ENCODE results near the gene CAPN10. TPM values are rescaled to one million over a fixed set of nuclear protein-coding genes. Genes with fewer than 3 reads are reported as not detected.

Gene CAPN10
- total RNA-seq, 3 donors from 2014 or later = 17.0 to 26.2 (median 25.5) TPM

DNA sequence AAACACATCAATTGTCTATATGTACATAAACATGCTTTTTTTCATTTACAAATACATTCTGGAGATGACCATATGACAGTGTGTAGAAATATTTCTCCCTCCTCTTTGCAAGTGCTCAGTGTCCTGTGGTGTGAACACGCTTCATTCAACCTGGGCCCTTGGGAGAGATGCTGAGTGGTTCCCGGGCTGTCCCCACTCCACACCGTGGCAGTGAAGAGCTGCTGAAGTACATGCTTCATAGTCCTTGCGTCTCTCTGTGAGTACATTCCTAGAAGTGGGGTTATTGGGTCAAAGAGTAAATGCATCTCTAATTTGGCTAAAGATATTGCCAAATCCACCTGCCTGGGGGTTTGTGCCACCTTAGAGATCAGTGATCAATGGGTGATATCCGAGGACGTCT lies 32.2 kb downstream of the CAPN10 start:
- Histone ChIP-seq H3K27me3 (no peaks in the 10 kb centered on the region), H3K4me3 (no peak overlapping the region), H3K4me1 (no peaks in the 10 kb centered on the region), H3K9me3 (no peaks in the 10 kb centered on the region), H3K27ac (no peak overlapping the region), H3K36me3 (no peaks in the 10 kb centered on the region)
- intact Hi-C loops (cut with DNase I; ENCODE audit: low total_unique reads) = no loop called here
- no peak for DNase-seq (ENCODE audit: low spot score in 2 of 2)
- TF ChIP-seq POLR2A (IDR thresholded peaks at IDR 0.05) (no peak), POLR2AphosphoS5 (IDR thresholded peaks at IDR 0.05) (no peak)
- TF ChIP-seq, protein P1, sequence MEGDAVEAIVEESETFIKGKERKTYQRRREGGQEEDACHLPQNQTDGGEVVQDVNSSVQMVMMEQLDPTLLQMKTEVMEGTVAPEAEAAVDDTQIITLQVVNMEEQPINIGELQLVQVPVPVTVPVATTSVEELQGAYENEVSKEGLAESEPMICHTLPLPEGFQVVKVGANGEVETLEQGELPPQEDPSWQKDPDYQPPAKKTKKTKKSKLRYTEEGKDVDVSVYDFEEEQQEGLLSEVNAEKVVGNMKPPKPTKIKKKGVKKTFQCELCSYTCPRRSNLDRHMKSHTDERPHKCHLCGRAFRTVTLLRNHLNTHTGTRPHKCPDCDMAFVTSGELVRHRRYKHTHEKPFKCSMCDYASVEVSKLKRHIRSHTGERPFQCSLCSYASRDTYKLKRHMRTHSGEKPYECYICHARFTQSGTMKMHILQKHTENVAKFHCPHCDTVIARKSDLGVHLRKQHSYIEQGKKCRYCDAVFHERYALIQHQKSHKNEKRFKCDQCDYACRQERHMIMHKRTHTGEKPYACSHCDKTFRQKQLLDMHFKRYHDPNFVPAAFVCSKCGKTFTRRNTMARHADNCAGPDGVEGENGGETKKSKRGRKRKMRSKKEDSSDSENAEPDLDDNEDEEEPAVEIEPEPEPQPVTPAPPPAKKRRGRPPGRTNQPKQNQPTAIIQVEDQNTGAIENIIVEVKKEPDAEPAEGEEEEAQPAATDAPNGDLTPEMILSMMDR (IDR thresholded peaks at IDR 0.05) = no peak

DNA sequence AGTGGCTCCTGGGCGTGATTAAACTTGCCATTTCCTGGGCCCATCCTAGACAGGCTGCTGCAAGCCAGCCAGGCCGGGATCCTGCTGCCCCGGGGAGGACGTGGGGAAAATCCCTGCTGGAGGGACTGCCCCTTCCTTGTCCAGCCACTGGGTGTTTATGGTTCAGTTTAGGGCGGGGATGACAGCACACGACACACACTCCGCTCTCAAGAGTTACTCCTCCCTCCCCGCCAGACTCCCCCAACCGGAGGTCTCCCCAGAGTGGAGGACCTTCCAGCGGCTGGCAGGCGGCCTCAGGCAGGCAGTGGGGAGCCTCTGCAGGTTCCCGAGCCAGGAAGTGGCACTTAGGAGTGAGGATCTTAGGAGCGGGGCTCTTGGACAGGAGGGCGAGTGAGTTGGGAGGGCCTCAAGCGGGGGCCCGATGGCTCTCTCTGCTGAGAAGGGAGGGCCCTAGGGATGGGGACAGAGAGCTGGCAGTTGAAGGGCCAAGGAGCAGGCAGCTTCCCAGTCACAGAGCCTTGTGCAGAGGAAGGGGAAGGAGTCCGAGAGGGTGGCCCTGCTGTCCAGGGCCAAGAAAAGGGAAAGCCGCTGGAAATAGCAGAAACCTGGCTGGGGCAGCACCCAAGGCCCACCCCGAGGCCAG lies 33.1 kb downstream of the CAPN10 start:
- no peak for DNase-seq (ENCODE audit: low spot score in 2 of 2)
- no peaks in the 10 kb centered on the region for H3K9me3 ChIP-seq
- intact Hi-C loops (cut with DNase I; ENCODE audit: low total_unique reads) = no loop called here

DNA sequence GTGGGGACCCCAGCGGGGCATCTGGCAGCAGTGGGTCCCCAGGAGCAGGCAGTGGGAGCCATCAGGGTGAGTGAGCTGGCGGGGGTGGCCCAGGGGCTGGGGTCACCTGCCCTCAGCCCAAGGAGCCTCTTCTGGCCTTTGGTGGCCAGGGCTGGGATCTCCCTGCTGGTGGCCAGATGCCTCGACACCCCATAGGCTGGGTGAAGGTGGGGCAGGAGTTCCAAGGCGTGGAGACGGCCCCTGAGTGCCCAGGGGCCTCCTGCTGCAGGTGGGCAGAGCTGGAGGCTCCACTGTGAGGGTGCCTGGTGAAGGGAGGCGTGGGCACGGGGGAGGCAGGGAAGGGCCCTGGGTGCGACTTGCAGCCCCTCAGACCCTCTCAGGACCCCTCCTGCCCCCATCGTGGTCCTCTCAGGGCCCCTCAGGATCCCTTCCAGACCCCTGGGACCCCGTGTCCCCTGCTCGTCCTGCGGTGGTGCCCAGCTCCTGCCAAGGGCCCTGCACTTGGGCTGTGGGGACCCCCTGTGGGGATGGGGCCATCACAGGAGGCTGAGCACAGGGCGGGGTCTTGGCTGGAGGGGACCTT lies 33.7 kb downstream of the CAPN10 start:
- H3K27me3 ChIP-seq = no peaks in the 10 kb centered on the region
- no peaks in the 10 kb centered on the region for H3K9me3 ChIP-seq
- no peaks in the 10 kb centered on the region for H3K36me3 ChIP-seq
- intact Hi-C loops (cut with DNase I; ENCODE audit: low total_unique reads) = no loop called here
- no peak overlapping the region for H3K27ac ChIP-seq
- peak in 1 of 2 donors; percentile 40 for DNase-seq (ENCODE audit: low spot score in 2 of 2)
- H3K4me1 ChIP-seq = no peaks in the 10 kb centered on the region
- TF ChIP-seq, protein P1 (IDR thresholded peaks at IDR 0.05) = no peak
- TF ChIP-seq POLR2A (IDR thresholded peaks at IDR 0.05) (no peak), POLR2AphosphoS5 (IDR thresholded peaks at IDR 0.05) (no peak)
- no peak overlapping the region for H3K4me3 ChIP-seq

More for the DNA sequence above, 33.1 kb downstream of the CAPN10 start:
- H3K27me3 ChIP-seq = no peaks in the 10 kb centered on the region
- no peak for TF ChIP-seq POLR2A (IDR thresholded peaks at IDR 0.05)
- TF ChIP-seq POLR2AphosphoS5 (IDR thresholded peaks at IDR 0.05) = no peak
- TF ChIP-seq, protein P1 (IDR thresholded peaks at IDR 0.05) = no peak
- H3K4me1 ChIP-seq = no peaks in the 10 kb centered on the region
- no peak overlapping the region for H3K27ac ChIP-seq
- H3K4me3 ChIP-seq = no peak overlapping the region
- no peaks in the 10 kb centered on the region for H3K36me3 ChIP-seq

DNA sequence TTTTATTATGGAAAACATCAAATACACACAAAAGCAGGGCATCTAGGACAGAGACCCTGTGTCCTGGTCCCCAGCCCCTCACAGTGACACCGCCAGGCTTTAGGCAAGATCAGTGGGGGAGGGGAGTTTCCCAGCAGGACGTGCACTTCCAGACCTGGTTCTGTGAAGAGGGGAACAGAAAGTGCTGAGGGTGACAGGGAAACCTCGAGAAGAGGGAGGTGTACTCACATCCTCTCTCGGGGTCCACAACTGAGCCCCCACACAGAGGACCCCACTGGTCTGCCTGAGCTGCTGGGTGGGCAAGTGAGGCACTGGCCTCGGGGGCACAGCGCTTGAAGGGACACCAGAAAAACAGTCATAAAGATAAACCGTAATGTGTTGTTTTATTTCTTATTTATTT lies 34.3 kb downstream of the CAPN10 start:
- Histone ChIP-seq H3K4me3 (no peak overlapping the region), H3K36me3 (no peaks in the 10 kb centered on the region), H3K27ac (no peak overlapping the region), H3K9me3 (no peaks in the 10 kb centered on the region), H3K4me1 (no peaks in the 10 kb centered on the region), H3K27me3 (no peaks in the 10 kb centered on the region)
- intact Hi-C loops (cut with DNase I; ENCODE audit: low total_unique reads) = no loop called here
- TF ChIP-seq POLR2A (IDR thresholded peaks at IDR 0.05) (no peak), POLR2AphosphoS5 (IDR thresholded peaks at IDR 0.05) (no peak)
- TF ChIP-seq, protein P1 (IDR thresholded peaks at IDR 0.05) = no peak
- no peak for DNase-seq (ENCODE audit: low spot score in 2 of 2)

DNA sequence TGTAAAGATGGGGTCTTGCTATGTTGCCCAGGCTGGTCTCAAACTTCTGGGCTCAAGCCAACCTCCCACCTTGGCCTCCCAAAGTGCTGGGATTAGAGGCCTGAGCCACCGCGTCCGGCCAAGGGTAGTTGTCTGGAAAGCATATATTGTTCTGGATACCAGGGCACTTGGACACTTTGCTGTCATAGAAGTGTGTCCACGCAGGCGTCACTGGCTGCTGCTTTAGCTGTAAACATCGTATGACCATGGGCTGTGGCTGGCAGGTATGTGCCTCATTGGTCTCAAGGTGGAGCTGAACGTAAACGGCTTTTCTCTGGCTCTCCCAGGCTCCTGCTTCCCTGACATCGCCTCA lies 35.5 kb downstream of the CAPN10 start:
- Histone ChIP-seq H3K36me3 (no peaks in the 10 kb centered on the region), H3K27ac (no peak overlapping the region), H3K4me1 (no peaks in the 10 kb centered on the region), H3K27me3 (no peaks in the 10 kb centered on the region), H3K4me3 (no peak overlapping the region), H3K9me3 (no peaks in the 10 kb centered on the region)
- no peak for DNase-seq (ENCODE audit: low spot score in 2 of 2)
- intact Hi-C loops (cut with DNase I; ENCODE audit: low total_unique reads) = no loop called here
- TF ChIP-seq POLR2A (IDR thresholded peaks at IDR 0.05) (no peak), POLR2AphosphoS5 (IDR thresholded peaks at IDR 0.05) (no peak)
- TF ChIP-seq, protein P1 (IDR thresholded peaks at IDR 0.05) = no peak

All from breast epithelium (tissue), 4 donors.